Non-pigmented ciliary epithelial cell (primary cell): ENCODE data around the gene HIF1AN.
"Not testable (repeated sequence)": the region's sequence is repeated elsewhere in the genome, so short reads cannot be mapped to it uniquely, and the experiment has no call there.

Source experiments
- DNase-seq: peaks from one replicate; pipeline ENCODE4 v3.0.0-alpha.2; 2010; ENCODE audit warnings: low read depth

Gene HIF1AN

DNA sequence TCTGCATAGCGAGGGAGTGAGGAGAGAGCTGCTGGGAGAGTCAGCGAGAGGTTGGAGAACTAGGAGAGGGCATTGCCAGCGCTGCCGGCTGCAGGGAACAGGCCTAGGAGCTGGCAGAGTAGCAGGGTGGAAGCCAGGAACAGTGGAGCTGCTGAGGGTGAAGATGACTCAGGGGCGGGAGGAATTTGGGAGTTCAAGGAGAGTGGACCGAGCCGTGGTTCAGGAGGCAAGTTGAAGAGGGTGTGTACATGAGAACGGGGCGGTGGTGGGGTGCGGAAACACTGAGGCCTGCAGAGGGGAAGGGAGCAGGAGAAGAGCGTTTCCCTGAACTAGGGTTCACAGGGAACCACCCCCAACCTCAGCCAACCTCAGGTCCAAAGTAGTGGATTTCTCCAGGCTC lies 31.5 kb downstream of the HIF1AN start:
- no peak for DNase-seq

DNA sequence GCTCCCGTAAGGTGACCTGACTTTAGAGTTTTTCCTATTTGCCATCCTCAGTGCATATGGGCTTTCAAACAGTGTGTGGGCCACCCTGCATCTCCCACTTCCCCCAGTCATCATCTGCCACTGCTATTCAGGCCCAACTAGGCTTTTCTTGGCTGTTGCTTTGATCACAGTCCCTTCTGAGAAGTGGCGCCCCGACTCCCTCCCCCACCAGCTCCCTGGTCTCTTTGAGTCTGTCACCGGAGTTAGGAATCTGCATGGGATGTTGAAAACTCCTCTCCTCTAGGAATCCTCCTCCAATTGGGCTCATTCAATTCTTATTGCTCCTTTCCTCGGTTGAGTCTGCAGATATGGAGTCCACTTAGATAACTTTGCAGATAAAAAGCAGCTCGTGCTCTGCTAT lies 32.1 kb downstream of the HIF1AN start:
- DNase-seq: no peak

DNA sequence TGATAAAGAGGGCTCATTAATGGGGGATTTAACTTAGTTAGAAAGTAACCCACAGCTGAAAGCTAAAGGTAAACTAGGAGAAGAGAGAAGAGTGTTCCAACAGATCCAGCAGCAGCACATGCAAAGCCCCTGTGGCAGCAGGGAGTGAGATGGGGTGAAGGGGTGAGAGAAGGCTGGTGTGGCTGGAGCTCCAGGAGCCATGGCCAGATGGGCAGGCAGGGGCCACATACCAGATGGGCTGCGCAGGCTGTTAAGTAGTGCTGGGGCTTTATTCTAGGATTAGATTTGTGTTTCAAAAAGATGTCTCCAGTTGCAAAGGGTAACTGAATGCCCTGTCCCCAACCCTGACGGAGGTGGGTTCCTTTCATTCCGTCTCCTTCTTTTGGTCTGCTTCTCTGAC lies 33.2 kb downstream of the HIF1AN start:
- no peak for DNase-seq

GRCh38 chr10:100569687-100570481 lies 34.1 kb downstream of the HIF1AN start:
- DNase-seq: no peak

- DNase-seq: no peak
Observed at GRCh38 chr10:100570506-100570905, 34.8 kb downstream of the HIF1AN start.

DNA sequence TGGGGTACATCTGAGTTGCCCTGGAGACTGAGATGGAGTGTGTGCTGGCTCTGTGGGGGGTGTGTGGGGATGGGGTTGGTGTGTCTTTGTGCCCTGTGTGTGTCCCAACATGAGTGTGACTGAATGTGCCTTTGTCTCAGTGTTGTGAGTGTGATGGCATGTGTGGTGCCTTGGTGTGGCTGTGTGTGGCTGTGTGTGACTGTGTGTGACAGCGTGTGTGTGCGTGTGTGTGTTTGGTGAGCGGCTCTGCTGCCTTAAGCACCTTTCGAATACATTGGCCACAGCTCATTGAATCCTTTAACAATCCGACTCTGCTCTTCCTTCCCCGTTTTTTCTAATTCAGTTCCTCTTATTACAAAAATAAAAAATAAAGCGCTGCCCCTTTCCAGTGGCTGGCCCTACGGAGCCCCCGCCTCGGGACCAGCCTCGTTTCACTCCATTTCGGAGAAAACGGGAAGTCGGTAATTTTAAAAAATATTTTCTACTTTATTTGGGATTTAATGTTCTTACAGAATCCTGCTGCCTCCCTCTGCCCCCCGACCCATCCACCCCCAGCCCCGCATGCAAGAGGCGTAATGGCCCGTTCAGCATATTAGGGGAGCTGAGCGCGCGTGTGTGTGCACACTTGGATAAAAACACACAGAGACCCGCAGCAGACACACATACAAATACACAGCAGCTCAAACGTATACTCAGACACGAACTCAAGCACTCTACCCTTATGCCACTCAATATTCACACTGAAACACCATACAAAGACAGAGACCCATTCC lies 35.5 kb downstream of the HIF1AN start:
- DNase-seq: no peak

GRCh38 chr10:100575146-100575545 lies 39.4 kb downstream of the HIF1AN start:
- not testable (repeated sequence) for DNase-seq

DNA sequence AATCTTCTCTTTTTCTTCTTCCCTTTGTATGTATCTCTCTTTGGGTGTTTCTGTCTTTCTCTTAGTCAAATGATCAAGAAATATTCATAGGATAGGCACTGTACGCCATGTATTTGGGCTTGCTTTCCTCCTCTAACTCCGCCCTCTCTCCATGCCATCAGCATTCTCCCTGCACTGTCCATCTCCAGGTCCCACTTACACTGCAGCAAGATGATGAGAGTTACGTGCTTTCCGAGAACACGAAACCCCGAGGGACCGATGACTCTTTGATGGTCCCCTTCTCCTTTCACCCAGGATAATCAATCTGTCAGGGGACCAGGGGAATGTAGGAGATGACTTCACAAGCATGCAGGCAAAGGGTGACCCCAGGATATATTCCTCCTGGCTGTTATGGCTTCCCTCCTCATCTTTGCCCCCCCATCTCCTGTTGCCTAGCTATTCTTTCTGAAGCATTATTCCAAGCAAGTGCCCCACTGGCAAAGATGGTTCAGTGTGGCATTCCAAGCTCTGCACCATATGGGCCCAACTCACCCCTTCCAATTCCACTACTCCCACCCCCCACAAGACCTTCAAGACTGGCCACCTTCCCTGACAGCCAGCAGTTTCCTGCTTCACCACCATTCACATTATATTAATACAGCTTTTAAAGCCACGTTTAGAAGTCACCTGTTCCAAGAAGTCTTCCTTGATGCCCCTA lies 40.0 kb downstream of the HIF1AN start:
- no peak for DNase-seq

DNA sequence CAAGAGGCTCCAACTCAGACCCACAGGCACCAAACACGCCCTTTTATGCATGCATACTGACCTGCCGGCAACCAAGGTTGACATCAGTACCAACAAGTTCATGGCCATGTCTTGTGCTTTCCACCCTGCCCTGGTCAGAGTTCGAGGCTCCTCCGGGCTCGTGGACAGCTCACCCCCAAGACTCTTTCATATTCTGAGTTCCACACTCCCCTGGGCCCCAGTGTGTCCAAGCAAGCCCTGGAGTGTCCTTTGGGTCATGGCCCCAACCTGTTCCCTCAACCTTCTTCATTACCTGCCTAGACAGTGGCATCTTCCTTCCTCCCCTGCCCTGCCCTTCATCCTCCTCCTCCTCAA lies 40.5 kb downstream of the HIF1AN start:
- no peak for DNase-seq

DNA sequence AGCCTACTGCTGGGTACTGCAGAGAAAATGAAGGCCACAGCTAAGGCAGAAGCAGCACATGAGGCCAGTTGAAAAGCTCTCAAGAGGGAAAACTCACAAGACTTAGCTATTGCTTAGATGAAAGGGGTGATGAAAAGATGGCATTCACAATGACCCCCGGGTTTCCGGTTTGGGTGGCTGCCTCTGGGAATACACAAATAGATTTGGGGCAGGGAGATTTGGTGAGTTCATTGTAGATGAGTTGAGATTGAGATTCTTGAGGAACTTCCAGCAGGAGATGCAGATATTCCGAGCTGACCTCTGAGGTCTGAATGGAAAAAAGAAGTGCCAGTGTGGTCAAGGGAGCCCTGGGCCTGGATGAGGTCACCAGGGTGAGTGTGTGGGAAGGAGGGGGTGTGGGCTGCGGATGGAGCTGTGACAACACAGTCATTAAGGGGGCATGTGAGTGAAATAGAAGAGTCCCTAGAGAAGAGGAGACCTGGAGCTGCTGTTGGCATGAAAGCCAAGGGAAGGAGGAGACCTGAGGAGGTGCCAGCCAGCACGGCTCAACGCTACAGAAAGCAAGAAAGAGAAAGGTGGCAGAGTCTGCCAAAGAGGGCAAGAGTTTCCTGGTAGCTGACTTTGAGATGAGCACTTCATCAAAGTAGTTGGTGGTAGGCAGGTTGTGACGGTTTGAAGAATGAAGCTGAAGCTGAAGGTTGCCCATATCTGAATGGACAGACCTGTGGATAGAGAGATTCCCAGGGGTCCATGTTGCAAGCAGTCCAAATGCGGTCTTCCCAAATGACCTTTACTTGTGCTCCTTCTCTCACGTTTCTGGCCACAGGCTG lies 43.7 kb downstream of the HIF1AN start:
- no peak for DNase-seq

- no peak for DNase-seq
Observed at GRCh38 chr10:100586959-100587358, 51.2 kb downstream of the HIF1AN start.

DNA sequence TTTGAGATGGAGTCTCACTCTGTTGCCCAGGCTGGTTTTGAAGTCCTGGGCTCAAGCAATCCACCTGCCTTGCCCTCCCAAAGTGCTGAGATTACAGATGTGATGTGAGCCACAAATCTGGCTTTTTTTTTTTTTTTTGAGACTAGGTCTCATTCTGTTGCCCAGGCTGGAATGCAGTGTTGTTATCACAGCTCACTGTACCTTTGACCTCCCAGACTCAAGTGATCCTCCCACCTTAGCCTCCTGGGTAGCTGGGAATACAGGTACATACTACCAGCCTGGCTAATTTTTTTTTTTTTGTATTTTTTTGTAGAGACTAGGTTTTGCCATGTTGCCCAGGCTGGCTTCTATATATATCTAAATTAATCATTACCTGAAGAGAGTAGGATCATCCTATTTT lies 62.4 kb downstream of the HIF1AN start:
- DNase-seq: no peak

DNA sequence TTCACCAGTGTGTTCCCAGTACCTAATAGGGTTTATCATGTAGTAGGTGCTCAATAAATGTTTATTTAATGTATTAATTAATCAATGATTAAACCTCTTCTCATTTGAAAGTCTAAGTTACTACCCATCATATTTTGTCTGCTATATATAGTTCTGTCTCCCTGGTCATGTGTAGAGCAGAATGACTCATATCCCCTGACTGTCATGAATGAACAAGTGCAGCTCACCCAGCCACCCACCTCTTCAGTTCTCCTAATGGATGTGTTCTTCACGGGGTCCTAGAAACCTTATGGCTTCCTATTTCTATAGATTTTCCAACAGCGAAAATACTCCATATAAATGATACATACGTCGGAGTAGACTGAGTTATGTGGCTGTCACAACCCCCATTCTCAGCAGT lies 64.5 kb downstream of the HIF1AN start:
- DNase-seq: no peak

DNA sequence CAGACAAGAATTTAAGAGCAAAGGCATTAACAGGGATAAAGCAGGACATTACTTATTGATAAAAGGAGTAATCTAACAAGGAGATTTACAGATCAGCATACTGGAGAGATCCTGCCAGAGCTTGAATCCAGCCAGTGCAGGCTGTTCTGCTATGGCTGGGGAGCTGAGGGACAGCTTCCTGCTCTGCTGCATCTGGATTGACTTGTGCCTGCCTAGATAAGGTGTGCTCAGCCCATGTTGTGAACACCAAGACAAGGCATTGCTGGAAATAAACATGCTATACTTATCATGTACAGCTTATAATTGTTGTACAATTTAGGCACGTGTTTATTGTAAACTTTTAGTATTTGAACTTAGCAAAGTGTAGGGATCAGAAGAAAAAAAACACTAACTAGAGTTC lies 71.7 kb downstream of the HIF1AN start:
- DNase-seq: no peak
